GM12874 (cell line): Measurements from ENCODE around the gene ARFGEF2.

Experiments used
- TF ChIP-seq, protein P1 (sequence below): IDR thresholded peaks from 2 replicates; pipeline ENCODE4 v1.5.1; 2011; ENCODE audit warnings: low read depth, mild to moderate bottlenecking, control low read depth, low read length, moderate library complexity; ENCODE audit not compliant: insufficient read depth

The ARFGEF2 gene

DNA sequence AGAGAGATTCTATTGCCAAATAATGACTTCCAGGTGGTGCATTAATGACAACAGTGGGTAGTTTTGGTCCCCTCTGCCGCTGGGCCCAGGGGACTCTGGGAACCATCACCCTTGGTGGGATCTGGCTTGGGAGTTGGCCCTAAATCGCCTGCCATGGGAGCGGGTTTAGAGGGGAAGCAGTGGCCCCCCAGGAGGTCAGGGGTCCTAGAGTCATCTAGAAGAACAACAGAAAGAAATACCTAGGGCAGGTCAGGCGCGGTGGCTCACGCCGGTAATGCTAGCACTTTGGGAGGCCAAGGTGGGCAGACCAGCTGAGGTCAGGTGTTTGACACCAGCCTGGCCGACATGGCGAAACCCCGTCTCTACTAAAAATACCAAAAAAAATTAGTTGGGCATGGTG is 17.8 kb upstream of the ARFGEF2 start:
- TF ChIP-seq, protein P1, sequence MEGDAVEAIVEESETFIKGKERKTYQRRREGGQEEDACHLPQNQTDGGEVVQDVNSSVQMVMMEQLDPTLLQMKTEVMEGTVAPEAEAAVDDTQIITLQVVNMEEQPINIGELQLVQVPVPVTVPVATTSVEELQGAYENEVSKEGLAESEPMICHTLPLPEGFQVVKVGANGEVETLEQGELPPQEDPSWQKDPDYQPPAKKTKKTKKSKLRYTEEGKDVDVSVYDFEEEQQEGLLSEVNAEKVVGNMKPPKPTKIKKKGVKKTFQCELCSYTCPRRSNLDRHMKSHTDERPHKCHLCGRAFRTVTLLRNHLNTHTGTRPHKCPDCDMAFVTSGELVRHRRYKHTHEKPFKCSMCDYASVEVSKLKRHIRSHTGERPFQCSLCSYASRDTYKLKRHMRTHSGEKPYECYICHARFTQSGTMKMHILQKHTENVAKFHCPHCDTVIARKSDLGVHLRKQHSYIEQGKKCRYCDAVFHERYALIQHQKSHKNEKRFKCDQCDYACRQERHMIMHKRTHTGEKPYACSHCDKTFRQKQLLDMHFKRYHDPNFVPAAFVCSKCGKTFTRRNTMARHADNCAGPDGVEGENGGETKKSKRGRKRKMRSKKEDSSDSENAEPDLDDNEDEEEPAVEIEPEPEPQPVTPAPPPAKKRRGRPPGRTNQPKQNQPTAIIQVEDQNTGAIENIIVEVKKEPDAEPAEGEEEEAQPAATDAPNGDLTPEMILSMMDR, result no peak

DNA sequence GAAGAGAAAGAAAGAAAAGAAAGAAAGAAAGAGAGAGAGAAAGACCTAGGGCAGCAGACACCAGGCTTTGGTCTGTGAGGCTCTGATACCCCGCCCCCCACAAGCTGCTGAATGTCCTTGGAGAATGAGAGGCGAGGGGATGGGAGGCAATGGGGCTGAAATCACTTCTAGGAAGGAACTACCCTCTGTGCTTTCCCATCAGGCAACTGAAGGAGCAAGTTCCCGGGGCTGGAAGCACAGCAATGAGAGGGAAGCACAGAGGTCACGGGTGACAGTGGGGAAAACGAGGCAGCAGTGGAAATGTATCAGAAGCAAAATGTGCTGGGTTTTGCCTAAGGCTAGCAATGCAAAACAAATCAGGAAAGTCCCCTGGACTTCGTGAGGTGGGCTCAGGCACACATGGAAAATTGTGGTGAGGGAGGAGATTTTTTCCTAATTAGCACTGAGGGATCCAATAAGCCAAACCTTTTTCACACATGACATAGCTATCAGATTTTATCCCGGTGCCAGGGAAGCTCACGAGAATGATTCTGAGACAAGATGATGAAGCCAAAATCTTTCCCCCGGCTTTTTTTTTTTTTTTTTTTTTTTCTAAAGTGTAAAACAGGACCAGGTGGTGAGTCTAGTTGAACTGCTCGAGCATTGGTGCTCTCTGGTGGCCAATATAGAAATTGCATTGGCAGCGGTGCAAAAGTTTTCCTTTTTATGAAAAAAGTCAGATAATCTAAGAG is 16.8 kb upstream of the ARFGEF2 start:
- TF ChIP-seq, protein P1, result peak; percentile 66

DNA sequence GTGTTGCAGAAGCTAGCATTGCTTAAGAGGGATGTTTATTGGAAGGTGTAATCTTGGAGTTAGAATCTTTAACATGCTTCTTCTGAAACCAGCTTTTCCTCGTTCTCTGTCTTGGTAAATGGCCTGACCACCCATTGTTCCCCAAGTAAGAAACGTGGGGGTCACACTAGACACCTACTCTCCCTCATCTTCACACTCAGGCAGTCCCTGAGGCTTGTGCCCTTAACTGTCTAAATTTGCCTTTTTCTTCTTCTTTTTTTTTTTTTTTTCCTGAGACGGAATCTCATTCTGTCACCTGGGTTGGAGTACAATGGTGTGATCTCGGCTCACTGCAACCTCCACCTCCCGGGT is 16.2 kb upstream of the ARFGEF2 start:
- TF ChIP-seq, protein P1, result no peak

GRCh38 chr20:48906221-48906877 is 15.2 kb upstream of the ARFGEF2 start:
- TF ChIP-seq, protein P1, result no peak

DNA sequence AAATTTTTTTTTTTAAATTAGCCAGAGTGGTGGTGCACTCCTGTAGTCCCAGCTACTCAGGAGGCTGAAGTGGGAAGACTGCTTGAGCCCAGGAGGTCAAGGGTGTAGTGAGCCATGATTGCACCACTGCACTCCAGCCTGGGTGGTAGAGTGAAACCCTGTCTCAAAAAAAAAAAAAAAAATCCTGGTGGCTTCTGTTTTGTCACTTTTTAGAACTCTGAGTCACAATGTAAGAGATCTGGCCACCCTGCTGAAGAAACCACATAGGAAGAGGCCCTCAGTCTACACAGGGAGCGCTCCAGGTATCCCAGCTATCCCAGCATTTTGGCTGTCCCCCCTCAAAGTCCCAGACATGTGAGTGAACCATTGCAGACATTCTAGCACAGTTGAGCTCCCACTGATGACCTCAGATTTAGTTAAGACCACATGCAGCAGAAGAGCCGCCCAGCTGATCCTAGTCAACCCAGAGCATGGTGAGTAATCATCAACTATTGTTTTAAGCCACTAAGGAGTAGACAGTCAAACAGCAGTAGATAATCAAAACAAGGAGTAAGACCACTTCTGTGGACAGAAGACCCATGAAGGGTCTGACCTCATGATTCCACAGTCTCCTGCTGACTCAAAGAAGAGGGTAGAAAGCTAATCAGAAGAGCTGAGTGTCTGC is 12.7 kb upstream of the ARFGEF2 start:
- TF ChIP-seq, protein P1, result no peak

DNA sequence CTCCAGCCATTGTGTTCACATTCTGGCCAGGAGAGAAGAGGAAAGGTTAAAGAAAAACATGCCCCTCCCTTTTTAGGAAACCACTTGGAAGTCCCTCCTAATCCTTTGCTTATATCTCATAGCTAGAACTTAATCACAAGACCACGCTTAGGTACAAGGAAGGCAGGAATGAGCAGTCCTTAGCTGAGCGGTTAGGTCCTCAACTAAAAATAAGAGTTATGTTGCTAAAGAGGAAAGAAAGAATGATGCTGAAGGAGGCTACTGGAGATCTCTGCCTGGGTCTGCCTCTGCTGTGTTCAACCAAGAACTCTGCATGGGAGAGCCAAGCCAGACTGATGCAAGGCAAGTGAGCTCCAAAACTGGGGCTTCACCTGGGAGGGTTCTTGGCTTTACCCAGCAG is 11.6 kb upstream of the ARFGEF2 start:
- TF ChIP-seq, protein P1, result no peak

- TF ChIP-seq, protein P1, result no peak
Measured at GRCh38 chr20:48910347-48910781, 11.1 kb upstream of the ARFGEF2 start.
